GM10266 (cell line): Measurements from ENCODE around the gene CEBPG.
A peak's percentile ranks its signal among the peaks of the same experiment; 100 is the strongest.

Experiments used
- DNase-seq: peaks from one replicate; pipeline ENCODE4 v3.0.0; 2012; ENCODE audit errors: extremely low spot score
- TF ChIP-seq, protein P1 (sequence below): IDR thresholded peaks from 2 replicates; pipeline ENCODE4 v1.5.1; 2012; ENCODE audit warnings: mild to moderate bottlenecking, low read depth; ENCODE audit not compliant: control insufficient read depth, insufficient read depth; ENCODE audit errors: missing control alignments

The CEBPG gene

DNA sequence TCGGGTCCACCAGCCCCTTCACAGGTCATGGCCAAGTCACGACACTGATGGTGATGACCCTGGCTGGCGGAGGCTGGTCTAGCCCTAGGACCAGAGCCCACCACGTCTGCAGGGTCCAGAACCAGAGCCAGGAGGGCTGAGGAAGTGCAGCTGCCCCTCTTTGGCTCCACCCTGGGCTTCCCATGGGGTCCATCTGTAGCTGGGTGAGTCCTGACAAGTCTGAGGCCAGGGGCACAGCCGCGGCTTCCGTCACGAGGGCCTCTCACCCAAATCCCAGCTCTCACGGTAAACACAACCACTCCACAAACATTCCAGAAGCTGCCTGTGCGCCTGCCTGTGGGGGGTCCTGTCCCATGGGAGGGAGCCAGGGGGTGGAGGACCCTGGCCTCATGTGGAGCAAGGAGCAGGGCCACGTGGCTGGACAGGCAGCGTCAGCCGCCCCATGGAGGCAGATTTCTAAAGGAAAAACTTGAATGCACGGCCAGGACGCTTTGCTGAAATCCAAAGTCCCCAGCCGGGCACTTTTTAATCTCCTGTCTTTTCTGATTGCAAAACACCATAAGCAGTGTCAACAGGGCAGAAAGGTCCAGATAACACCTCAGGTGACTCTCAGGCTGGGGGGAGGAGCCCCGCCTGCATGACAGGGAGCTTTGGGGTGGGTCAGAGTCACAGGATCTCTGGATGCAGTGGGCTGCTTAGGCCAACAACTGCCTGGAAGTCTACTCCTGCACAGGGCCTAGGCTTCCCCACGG is 29.9 kb downstream of the CEBPG start:
- DNase-seq: no peak
- TF ChIP-seq, protein P1, sequence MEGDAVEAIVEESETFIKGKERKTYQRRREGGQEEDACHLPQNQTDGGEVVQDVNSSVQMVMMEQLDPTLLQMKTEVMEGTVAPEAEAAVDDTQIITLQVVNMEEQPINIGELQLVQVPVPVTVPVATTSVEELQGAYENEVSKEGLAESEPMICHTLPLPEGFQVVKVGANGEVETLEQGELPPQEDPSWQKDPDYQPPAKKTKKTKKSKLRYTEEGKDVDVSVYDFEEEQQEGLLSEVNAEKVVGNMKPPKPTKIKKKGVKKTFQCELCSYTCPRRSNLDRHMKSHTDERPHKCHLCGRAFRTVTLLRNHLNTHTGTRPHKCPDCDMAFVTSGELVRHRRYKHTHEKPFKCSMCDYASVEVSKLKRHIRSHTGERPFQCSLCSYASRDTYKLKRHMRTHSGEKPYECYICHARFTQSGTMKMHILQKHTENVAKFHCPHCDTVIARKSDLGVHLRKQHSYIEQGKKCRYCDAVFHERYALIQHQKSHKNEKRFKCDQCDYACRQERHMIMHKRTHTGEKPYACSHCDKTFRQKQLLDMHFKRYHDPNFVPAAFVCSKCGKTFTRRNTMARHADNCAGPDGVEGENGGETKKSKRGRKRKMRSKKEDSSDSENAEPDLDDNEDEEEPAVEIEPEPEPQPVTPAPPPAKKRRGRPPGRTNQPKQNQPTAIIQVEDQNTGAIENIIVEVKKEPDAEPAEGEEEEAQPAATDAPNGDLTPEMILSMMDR: no peak

DNA sequence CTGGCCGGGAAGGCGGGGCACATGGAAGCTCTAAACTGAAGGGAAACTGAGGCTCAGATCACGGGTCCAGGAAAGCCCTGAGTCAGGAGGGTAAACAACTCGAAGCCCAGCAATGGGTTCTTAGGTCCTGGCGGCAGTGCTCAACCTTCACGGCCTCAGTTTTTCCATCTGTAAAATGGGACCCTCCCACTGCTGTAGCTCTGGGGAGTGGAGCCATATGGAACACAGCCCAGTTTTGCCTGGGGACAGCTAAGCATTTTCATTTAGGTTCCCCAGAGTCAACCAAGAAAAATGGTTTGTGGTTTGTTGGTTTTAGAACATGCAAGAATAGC is 30.4 kb downstream of the CEBPG start:
- DNase-seq: no peak
- TF ChIP-seq, protein P1: no peak

DNA sequence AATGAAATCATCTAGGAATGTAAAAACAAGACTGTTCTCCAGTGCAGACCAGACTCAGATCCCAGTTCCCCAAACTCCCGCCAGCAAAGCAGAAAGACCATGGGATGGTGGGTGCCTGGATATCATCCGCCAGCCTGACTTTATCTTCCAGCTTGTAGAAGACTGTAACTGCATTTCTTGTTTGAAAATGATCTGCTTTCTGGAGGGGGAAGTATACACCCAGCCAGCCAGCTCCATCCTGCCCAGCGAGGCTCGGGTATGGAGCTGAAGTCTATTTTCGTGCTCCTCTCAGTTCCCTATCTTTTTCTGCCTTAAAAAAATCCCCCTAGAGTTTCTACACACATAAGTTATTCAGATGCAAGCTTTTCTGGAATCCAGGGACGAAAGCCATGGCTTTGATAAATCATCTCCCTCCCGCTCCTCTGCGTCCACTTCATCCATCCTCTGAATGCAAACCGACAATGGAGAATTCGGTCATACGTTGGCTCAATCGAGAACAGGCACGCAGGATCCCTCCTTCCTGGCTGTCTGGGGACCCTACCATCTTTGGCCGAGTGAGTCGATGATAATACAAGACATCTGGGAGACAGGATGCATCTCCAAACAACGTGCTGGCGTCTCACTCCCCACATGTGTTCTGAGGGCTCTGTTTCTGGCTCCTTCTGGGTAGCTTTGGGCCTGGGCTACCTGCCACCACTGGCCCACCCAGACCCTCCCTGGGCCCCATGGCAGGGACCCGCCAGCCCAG is 31.2 kb downstream of the CEBPG start:
- no peak for DNase-seq
- TF ChIP-seq, protein P1: no peak

DNA sequence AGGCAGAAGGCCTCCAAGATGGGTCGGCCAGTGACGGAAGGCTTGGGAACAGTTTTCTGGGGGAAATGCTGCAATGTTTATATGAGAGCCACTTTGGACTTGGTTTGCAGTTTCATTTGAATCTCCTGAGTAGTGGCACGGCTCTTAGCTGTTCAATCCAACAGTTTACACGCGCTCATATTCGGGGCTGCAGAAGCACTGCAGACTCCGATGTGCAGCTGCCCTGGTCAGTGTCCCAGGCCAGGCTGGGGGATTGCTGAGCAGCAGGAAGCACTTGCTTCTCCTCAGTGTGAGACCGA is 31.7 kb downstream of the CEBPG start:
- TF ChIP-seq, protein P1: no peak
- no peak for DNase-seq

DNA sequence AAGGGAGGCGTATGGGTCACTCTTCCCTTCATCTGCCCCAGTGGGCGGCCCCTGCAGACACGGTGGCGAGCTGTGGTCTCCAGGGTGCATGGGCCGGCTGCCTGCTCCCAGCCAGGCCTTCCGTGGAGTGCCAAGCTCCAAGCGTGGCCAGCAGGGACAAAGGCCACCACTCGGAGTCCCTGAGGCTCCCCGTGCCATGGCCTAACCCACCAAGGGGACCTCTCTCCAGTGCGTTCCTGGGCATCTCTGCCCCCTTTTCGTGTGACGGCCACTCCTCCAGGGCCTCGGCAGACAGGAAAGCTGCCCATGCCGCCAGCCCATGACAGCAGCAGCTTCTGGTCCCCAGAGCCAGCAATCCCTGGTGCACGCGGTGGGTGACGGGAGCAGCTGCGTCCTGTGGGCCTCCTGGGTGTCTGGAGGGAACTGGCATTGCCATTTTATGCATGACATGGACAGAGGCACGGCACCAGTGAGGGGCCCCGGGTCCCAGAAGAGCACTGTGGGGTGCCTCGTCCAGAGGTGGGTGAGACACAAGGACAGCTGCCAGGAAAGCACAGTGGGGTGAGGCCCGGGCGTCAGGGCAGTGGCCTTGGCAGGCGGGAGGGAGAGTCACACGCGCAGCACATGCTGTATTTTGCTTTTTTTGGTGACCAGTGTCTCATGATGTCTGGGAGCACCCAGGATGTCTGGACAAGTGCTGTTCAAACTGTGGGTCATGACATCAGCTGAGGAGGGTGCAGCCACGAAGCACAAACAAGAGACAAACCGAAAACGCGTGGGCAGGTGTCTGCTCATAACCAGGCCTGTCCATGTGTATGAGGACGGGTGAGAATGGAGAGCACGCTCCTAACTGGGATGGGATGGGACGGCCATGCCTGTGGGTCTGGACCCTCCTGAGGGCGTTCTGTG is 32.3 kb downstream of the CEBPG start:
- TF ChIP-seq, protein P1: no peak
- no peak for DNase-seq

DNA sequence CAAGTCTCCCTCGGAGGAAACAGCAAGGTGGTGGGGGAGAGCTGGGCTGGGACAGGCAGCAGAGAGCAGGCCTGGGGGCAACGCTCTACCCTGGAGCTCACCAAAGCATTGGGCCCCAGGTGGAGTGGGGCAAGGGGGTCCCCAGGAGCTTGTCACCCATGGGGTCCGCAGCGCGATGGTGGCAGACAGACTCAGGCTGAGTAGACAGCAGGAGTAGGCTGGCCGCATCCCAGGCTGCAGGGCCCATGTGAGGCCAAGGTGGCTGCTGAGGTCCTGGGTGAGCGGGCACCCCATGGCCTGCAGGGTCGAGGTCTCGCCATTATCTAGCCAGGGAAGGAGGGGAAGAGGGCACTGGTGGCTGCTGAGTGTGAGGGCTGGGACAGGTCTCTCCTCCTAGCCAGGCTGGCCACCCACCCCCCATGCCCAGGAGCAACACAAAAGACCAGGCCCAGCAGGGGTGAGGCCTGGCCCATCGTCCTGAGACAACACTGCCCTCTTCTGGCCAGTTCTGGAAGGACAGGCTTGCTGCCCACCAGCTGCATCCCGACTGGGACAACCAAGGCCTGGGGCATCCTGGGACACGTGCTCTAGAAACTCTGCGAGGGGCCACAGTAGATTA is 33.1 kb downstream of the CEBPG start:
- peak; percentile 88 for DNase-seq
- TF ChIP-seq, protein P1: peak; percentile 95
